Measurements from ENCODE around the gene STOM. TPM values are rescaled to one million over a fixed set of nuclear protein-coding genes. Genes with fewer than 3 reads are reported as not detected.

STOM gene
- total RNA-seq, 1 experiment from 2014 or later, result 22.4 TPM

DNA sequence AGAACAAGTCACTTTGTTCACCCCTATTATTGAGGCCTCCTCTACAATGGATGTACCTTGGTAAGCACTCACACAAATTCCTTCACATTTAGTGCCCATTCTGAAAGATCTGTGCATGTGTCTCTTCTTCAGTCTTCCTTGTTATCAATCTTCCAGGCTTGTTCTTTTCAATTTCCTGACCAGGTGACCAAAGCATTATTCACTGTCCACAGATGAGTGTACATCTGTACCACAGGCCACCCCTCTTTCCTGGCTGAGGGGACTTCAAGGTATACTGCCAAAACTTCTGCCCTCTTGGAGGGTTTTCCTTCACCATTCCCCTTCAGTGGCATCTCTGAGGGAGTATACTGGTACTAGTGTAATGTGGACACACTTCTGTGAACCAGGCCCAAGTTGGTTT is 25.5 kb upstream of the STOM start (continued):
- TF ChIP-seq, protein P1, sequence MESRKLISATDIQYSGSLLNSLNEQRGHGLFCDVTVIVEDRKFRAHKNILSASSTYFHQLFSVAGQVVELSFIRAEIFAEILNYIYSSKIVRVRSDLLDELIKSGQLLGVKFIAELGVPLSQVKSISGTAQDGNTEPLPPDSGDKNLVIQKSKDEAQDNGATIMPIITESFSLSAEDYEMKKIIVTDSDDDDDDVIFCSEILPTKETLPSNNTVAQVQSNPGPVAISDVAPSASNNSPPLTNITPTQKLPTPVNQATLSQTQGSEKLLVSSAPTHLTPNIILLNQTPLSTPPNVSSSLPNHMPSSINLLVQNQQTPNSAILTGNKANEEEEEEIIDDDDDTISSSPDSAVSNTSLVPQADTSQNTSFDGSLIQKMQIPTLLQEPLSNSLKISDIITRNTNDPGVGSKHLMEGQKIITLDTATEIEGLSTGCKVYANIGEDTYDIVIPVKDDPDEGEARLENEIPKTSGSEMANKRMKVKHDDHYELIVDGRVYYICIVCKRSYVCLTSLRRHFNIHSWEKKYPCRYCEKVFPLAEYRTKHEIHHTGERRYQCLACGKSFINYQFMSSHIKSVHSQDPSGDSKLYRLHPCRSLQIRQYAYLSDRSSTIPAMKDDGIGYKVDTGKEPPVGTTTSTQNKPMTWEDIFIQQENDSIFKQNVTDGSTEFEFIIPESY (IDR thresholded peaks at IDR 0.05; ENCODE audit: extremely low read depth, insufficient replicate concordance, low read length), result no peak

DNA sequence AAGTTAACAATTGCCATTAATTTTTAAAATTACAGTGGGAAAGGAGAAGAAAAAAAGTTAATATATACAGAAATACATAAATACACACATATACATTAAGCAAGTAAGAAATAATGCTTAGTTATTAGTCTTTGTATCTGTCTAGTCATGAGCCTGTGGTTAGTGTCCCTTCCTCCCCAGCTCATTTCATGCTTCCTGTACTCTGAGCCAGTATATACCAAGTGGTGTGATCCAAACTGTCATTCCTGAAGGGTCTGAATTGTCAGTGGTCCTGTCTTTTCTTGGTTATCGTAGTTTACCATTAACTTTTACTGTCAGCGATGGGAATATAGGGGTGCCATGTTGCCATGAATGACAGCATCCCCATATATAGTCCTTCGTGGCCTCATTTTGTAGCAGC is 24.2 kb upstream of the STOM start:
- Histone ChIP-seq H3K4me3 (replicated peaks in 1 of 2; ENCODE audit: low read depth in 1 of 2, low read length in 2 of 2) (no peak overlapping the region), H3K9ac (ENCODE audit: low read length) (no peak overlapping the region), H3K36me3 (ENCODE audit: control insufficient read depth in 1 of 2, insufficient read depth in 2 of 2, low read length in 2 of 2) (no peaks in the 10 kb centered on the region), H3K9me2 (ENCODE audit: insufficient read depth) (no peaks in the 10 kb centered on the region), H2AFZ (ENCODE audit: low read depth, low read length, poor library complexity, severe bottlenecking) (no peak overlapping the region), H3K9me3 (ENCODE audit: control insufficient read depth in 1 of 2, insufficient read depth in 1 of 2, low read depth in 1 of 2, low read length in 2 of 2) (no peaks in the 10 kb centered on the region), H3K27ac (ENCODE audit: low read depth, low read length) (no peak overlapping the region), H4K20me1 (ENCODE audit: insufficient read depth) (no peaks in the 10 kb centered on the region), H3K27me3 (ENCODE audit: insufficient read depth, low read length) (no peaks in the 10 kb centered on the region), H3K4me2 (ENCODE audit: low read length) (no peak overlapping the region), H3K4me1 (ENCODE audit: control insufficient read depth in 1 of 2, insufficient read depth in 2 of 2, low read length in 2 of 2) (no peaks in the 10 kb centered on the region), H3K79me2 (ENCODE audit: insufficient read depth, low read length) (no peaks in the 10 kb centered on the region)
- ChIA-PET POLR2A (no interaction called here), RAD21 (ENCODE audit: low non-redundant PET in 1 of 2, low total read pairs in 2 of 2, uncharacterized antibody in 2 of 2, unreplicated experiment in 2 of 2) (no interaction called here), CTCF (no interaction called here)
- no peak for TF ChIP-seq CBX3 (IDR thresholded peaks at IDR 0.05; ENCODE audit: low read depth)
- TF ChIP-seq, protein P2, sequence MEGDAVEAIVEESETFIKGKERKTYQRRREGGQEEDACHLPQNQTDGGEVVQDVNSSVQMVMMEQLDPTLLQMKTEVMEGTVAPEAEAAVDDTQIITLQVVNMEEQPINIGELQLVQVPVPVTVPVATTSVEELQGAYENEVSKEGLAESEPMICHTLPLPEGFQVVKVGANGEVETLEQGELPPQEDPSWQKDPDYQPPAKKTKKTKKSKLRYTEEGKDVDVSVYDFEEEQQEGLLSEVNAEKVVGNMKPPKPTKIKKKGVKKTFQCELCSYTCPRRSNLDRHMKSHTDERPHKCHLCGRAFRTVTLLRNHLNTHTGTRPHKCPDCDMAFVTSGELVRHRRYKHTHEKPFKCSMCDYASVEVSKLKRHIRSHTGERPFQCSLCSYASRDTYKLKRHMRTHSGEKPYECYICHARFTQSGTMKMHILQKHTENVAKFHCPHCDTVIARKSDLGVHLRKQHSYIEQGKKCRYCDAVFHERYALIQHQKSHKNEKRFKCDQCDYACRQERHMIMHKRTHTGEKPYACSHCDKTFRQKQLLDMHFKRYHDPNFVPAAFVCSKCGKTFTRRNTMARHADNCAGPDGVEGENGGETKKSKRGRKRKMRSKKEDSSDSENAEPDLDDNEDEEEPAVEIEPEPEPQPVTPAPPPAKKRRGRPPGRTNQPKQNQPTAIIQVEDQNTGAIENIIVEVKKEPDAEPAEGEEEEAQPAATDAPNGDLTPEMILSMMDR (IDR thresholded peaks at IDR 0.05 in 2 of 3, conservative IDR thresholded peaks at IDR 0.05 in 1 of 3; ENCODE audit: borderline replicate concordance in 1 of 3, insufficient read depth in 1 of 3, low read depth in 2 of 3, low read length in 2 of 3), result no peak
- no peak for TF ChIP-seq JUND (IDR thresholded peaks at IDR 0.05)
- TF ChIP-seq ZFX (IDR thresholded peaks at IDR 0.05), result no peak
- intact Hi-C loops (cut with micrococcal nuclease), result no loop called here
- DNase-seq (ENCODE audit: low read depth, low spot score) (no peak), ATAC-seq (no peak)
- BruUV-seq (replicated peaks), result no TSS peak

Measured in HCT116 (cell line).